Fibroblast of skin of back (primary cell): ENCODE data around the gene SLC7A8.

ENCODE experiments used
- DNase-seq: peaks from one replicate; pipeline ENCODE4 v3.0.0-alpha.2; 2013

The SLC7A8 gene

GRCh38 chr14:23129759-23130316, 53.6 kb downstream of the SLC7A8 start:
- no peak for DNase-seq

- no peak for DNase-seq
Measured at GRCh38 chr14:23128969-23129758, 54.3 kb downstream of the SLC7A8 start.

- DNase-seq, result no peak
Measured at GRCh38 chr14:23127861-23128260, 55.6 kb downstream of the SLC7A8 start.

GRCh38 chr14:23126548-23127278, 56.7 kb downstream of the SLC7A8 start:
- DNase-seq, result no peak

- no peak for DNase-seq
Measured at GRCh38 chr14:23125933-23126524, 57.4 kb downstream of the SLC7A8 start.

GRCh38 chr14:23125011-23125410, 58.4 kb downstream of the SLC7A8 start:
- DNase-seq, result no peak

- no peak for DNase-seq
Measured at GRCh38 chr14:23124337-23124954, 59.0 kb downstream of the SLC7A8 start.

GRCh38 chr14:23123419-23123818, 60.0 kb downstream of the SLC7A8 start:
- DNase-seq, result peak; percentile 19

- no peak for DNase-seq
Measured at GRCh38 chr14:23122086-23122485, 61.4 kb downstream of the SLC7A8 start.

GRCh38 chr14:23121361-23121771, 62.1 kb downstream of the SLC7A8 start:
- DNase-seq, result peak; percentile 20

GRCh38 chr14:23120541-23121251, 62.8 kb downstream of the SLC7A8 start:
- peak; percentile 80 for DNase-seq

GRCh38 chr14:23119363-23120327, 63.8 kb downstream of the SLC7A8 start:
- no peak for DNase-seq

GRCh38 chr14:23118506-23119362, 64.7 kb downstream of the SLC7A8 start, which contains the start of gene CEBPE:
TSS of gene CEBPE (minus strand) at chr14:23119255. CDS start at chr14:23119091, 164 bp downstream.
- DNase-seq, result no peak

GRCh38 chr14:23117371-23118020, 66.0 kb downstream of the SLC7A8 start:
- DNase-seq, result no peak

GRCh38 chr14:23115918-23116317, 67.5 kb downstream of the SLC7A8 start:
- no peak for DNase-seq

GRCh38 chr14:23115039-23115731, 68.3 kb downstream of the SLC7A8 start:
- peak; percentile 97 for DNase-seq

- no peak for DNase-seq
Measured at GRCh38 chr14:23114669-23115038, 68.8 kb downstream of the SLC7A8 start.

- DNase-seq, result no peak
Measured at GRCh38 chr14:23114120-23114458, 69.4 kb downstream of the SLC7A8 start.
